ENCODE data around the gene CHERP. TPM values are rescaled to one million over a fixed set of nuclear protein-coding genes. Genes with fewer than 3 reads are reported as not detected.
"Not testable (repeated sequence)": the region's sequence is repeated elsewhere in the genome, so short reads cannot be mapped to it uniquely, and the experiment has no call there.

CHERP gene
- total RNA-seq, 2 donors from 2014 or later, result 54.9 to 117 TPM

DNA sequence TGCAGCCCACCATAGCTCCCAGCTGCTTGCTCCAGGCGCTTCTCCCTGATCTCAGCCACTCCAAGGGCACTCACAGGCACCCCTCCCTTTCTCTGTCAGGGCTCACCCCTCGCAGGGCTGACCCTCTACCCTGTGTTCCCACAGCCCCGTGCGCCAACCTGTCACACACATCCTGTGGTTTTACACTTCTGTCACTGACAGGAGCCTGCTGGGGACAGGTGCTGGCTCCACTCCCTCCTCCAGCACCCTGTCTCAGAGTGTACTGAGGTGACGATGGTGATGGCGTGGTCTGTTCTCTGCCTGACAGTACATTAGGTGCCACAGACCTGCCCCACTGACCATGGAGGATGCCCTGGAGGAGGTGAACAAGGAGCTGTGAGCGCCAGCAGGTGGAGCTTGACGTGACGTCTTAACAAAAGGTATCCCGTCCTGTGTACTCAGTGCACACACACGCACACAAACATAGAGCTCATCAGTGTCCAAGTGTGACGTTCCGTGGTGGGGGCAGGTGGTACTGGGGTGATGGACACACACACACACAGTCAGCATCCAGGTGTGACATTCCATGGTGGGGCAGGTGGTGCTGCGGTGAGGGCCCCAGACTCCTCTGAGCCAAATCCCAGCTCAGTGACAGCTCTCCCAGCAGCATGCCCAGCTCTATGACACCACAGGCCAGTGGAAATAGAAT, 25.2 kb downstream of the CHERP start:
- peak in 1 of 2 donors; percentile 24 for ATAC-seq
- peak overlapping the region; percentile 55 to 62 for H3K27ac Mint-ChIP-seq

GRCh38 chr19:16516381-16516780, 25.9 kb downstream of the CHERP start:
- Mint-ChIP-seq H3K36me3 (no peaks in the 10 kb centered on the region), H3K9me3 (no peaks in the 10 kb centered on the region), H3K27ac (no peak overlapping the region)
- no peak for ATAC-seq
- no peak for DNase-seq (ENCODE audit: low spot score in 2 of 2)

More for the DNA sequence above, 25.2 kb downstream of the CHERP start:
- no peaks in the 10 kb centered on the region for H3K9me3 Mint-ChIP-seq
- H3K36me3 Mint-ChIP-seq, result no peaks in the 10 kb centered on the region
- DNase-seq (ENCODE audit: low spot score in 2 of 2), result no peak

DNA sequence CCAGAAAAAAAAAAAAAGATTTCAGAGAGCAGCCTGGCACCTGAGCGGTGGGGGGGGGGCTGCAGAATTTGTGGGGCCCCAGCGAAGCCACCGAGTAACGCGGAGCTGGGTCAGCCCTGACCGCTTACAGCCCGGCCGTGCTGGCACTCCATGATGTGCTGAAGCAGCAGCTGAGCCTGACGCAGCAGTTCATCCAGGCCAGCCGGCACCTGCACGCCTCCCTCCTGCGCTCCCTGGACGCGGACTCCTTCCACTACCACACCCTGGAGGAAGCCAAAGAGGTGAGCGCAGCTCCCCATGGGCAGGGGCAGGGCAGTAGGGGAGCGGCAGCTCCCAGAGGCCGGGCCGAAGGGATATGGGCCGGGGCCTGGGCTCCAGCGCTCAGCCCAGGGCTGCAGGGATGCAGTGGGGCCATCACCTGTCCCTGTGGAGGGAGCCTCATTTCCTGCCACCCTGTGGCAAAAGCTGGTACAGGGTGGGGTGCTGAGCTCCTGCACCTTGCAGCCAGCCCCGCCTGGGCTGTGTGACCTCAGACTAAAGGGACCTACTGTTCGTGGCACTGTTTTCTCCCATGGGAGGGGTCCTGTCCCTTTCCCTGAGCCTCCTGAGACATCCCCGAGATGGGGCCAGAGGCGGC, 27.7 kb downstream of the CHERP start:
- DNase-seq (ENCODE audit: low spot score in 2 of 2), result no peak
- Mint-ChIP-seq H3K9me3 (no peaks in the 10 kb centered on the region), H3K27ac (peak overlapping the region in 1 of 2 donors; percentile 50), H3K36me3 (peaks cover under 1 to 1% of the 10 kb centered on the region in 2 donors)
- peak in 1 of 2 donors; percentile 27 for ATAC-seq

- not testable (repeated sequence) for ATAC-seq; DNase-seq (ENCODE audit: low spot score in 2 of 2); H3K36me3 Mint-ChIP-seq; H3K9me3 Mint-ChIP-seq; H3K27ac Mint-ChIP-seq
Observed at GRCh38 chr19:16512611-16513010, 29.6 kb downstream of the CHERP start.

DNA sequence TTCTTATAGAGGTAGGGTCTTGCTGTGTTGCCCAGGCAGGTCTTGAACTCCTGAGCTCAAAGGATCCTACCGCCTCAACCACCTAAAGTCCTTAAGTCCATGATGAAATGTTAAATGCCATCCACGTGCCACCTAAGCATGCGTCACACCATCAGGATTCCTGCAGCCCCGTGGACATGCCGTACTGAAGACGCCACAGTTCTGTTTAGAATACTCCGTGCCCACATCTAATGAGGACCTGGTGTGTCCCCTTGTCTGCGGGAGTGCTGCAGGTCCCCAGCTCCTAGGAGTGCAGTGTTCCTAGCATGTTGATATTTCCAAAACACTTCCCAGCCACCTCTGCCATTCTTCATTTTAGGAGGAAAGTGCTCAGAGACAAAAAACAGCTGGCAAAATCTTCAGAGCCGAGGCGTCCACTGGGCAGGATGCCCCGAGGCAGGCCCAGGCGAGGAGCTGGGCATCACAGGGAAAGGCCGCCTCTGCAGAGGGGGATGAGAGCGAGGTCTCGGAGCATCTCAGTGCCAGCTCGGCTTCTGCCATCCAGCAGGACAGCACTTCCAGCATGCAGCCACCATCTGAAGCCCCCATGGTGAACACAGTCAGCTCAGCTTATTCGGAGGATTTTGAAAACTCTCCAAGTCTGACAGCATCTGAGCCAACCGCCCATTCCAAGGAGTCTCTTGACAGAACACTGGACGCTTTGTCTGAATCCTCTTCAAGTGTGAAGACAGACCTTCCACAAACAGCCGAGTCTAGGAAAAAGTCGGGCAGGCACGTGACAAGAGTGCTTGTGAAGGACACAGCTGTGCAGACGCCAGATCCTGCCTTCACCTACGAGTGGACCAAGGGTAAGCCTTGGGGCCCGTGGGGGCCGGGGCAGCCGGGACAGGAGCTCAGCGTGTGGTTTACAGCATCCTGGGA, 32.8 kb downstream of the CHERP start:
- DNase-seq (ENCODE audit: low spot score in 2 of 2), result no peak
- Mint-ChIP-seq H3K36me3 (peaks cover 5% of the 10 kb centered on the region in 2 donors), H3K9me3 (no peaks in the 10 kb centered on the region), H3K27ac (no peak overlapping the region)
- ATAC-seq, result no peak

DNA sequence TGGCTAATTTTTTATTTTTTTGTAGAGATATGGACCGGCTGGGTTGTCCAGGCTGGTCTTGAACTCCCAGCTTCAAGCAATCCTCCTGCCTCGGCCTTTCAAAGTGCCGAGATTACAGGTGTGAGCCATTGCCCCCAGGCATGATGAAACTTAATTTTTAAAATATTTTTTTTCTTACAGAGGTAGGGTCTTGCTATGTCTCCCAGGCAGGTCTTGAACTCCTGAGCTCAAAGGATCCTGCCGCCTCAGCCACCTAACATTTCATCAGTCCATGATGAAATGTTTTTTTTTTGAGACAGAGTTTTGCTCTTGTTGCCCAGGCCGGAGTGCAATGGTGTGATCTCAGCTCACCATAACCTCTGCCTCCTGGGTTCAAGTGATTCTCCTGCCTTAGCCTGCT, 33.7 kb downstream of the CHERP start:
- no peak for DNase-seq (ENCODE audit: low spot score in 2 of 2)
- H3K27ac Mint-ChIP-seq, result no peak overlapping the region
- H3K36me3 Mint-ChIP-seq, result peaks cover 5% of the 10 kb centered on the region in 2 donors
- H3K9me3 Mint-ChIP-seq, result no peaks in the 10 kb centered on the region
- ATAC-seq, result no peak

DNA sequence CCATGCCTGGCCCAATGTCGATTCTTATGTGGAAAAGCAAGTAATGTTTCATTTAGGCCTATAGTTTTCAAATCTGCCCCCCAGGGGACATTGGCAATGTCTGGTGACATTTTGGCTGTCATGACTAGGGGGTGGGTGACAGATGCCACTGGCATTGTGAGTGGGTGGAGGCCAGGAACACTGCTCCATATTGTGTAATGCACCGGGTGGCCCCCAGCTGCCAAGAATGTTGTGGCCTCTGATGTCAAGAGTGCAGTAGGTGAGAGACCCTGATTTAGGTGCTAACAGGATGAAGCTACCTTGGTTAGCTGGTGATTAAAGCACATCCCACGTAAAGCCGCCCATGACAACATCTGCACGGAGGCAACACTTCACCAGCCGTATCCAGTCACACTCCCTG, 35.3 kb downstream of the CHERP start:
- DNase-seq (ENCODE audit: low spot score in 2 of 2) (no peak), ATAC-seq (no peak)
- Mint-ChIP-seq H3K27ac (no peak overlapping the region), H3K36me3 (peaks cover 5% of the 10 kb centered on the region in 2 donors), H3K9me3 (no peaks in the 10 kb centered on the region)

DNA sequence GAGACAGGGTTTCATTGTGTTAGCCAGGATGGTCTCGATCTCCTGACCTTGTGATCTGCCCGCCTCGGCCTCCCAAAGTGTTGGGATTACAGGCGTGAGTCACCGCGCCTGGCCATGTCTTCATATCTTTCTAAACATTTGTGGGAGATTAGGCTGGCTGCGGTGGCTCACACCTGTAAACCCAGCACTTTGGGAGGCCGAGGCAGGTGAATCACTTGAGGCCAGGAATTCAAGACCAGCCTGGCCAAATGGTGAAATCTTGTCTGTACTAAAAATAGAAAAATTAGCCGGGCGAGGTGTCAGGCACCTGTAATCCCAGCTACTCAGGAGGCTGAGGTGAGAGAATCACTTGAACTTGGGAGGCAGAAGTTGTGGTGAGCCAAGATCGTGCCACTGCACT, 36.1 kb downstream of the CHERP start:
- not testable (repeated sequence) for H3K27ac Mint-ChIP-seq; DNase-seq (ENCODE audit: low spot score in 2 of 2); H3K9me3 Mint-ChIP-seq; H3K36me3 Mint-ChIP-seq; ATAC-seq

GRCh38 chr19:16504271-16504670, 38.0 kb downstream of the CHERP start:
- peaks cover 2 to 6% of the 10 kb centered on the region in 2 donors for H3K36me3 Mint-ChIP-seq
- DNase-seq (ENCODE audit: low spot score in 2 of 2) (no peak), ATAC-seq (no peak)
- peak overlapping the region in 1 of 2 donors; percentile 60 for H3K27ac Mint-ChIP-seq
- H3K9me3 Mint-ChIP-seq, result no peaks in the 10 kb centered on the region

DNA sequence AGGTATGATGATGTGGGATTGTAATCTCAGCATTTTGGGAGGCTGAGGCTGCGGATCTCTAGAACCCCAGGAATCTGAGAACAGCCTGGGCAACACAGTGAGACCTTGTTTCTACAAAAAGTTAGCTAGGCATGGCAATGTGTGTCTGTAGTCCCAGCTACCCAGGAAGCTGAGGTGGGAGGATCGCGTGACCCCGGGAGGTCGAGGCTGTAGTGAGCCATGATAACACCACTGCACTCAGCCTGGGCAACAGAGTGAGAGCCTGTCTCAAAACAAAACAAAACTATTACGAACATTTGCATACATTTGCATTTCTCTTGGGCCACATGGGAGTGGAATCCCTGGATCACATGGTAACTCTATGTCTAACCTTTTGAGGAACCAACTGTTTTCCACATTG, 44.4 kb downstream of the CHERP start:
- no peak for ATAC-seq
- H3K9me3 Mint-ChIP-seq, result no peaks in the 10 kb centered on the region
- DNase-seq (ENCODE audit: low spot score in 2 of 2), result no peak
- peak overlapping the region in 1 of 2 donors; percentile 8 for H3K27ac Mint-ChIP-seq
- H3K36me3 Mint-ChIP-seq, result peaks cover 9 to 10% of the 10 kb centered on the region in 2 donors

DNA sequence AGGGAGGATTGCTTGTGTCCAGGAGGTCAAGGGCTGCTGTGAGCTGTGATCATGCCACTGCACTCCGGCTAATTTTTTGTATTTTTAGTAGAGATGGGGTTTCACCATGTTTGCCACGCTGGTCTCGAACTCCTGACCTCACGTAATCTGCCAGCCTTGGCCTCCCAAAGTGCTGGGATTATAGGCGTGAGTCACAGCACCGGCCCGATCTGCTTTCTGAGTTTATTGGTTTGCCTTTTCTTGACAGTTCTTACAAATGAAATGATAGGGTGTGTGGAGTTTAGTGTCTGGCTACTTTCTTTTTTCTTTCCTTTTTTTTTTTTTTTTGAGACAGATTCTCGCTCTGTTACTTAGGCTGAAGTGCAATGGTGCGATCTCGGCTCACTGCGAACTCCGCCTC, 45.2 kb downstream of the CHERP start:
- peak overlapping the region; percentile 8 to 82 for H3K27ac Mint-ChIP-seq
- ATAC-seq (no peak), DNase-seq (ENCODE audit: low spot score in 2 of 2) (no peak)
- H3K9me3 Mint-ChIP-seq, result no peaks in the 10 kb centered on the region
- H3K36me3 Mint-ChIP-seq, result peaks cover 9 to 10% of the 10 kb centered on the region in 2 donors

DNA sequence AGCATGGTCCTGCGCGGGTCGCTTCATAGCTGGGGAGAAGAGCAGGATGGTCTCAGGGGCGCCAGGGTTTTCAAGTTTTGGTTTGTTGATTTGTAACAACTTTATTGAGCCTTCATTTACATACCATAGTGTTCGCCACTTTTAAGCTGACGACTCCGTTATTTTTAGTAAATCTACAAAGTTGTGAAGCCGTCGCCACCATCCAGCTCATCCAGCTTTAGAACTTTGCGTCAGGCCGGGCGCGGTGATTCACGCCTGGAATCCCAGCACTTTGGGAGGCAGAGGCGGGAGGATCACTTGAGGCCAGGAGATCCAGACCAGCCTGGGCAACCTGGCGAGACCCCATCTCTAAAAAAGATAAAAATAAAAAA, 45.6 kb downstream of the CHERP start:
- DNase-seq (ENCODE audit: low spot score in 2 of 2), result no peak
- peaks cover 9 to 10% of the 10 kb centered on the region in 2 donors for H3K36me3 Mint-ChIP-seq
- H3K9me3 Mint-ChIP-seq, result no peaks in the 10 kb centered on the region
- ATAC-seq, result no peak
- peak overlapping the region; percentile 82 to 85 for H3K27ac Mint-ChIP-seq

DNA sequence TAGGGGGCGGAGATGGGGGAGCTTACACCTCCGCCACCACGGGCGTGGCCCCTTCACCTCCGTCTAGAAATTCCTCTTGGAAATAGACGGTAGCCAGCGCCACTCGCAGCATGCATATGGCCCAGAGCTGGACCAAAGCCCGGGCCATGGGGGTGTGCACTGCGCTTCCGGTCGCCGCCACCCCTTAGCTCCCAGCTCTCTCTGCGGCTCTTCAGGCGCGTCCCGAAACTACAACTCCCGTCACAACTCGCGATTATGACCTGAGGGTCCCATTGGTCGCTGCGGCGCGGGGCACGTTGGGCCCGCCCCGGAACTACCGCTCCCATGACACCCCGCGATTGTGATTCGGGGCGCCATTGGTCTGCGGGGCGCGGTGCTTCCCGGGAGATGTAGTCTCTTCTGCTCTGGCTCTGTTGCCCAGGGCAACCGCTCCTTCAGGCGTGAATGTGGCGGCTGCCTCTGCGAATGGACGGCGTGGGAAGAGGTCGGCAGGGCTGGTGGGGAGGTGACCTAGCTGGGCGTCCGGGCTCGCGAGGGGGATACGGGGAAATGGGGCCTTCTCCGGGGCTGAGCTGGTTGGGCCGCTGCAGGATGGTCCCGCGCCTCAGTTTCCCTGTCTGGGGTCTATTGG, 46.1 kb downstream of the CHERP start, which contains the start of the genes C19orf44 and CALR3:
Gene C19orf44, plus strand, starts transcription at position 413 of the 631 bp plus-strand sequence. CDS start 4,399 bp downstream, outside the sequence.
Gene CALR3, minus strand, starts transcription at position 186 of the 631 bp plus-strand sequence. Its CDS starts 38 bp downstream, at position 148.
- peaks cover 9% of the 10 kb centered on the region in 2 donors for H3K36me3 Mint-ChIP-seq
- ATAC-seq (peak; percentile 98 to 99), DNase-seq (ENCODE audit: low spot score in 2 of 2) (peak; percentile 96 to 99)
- no peaks in the 10 kb centered on the region for H3K9me3 Mint-ChIP-seq
- peak within 1 kb of the TSS; percentile 82 to 85 for H3K27ac Mint-ChIP-seq

GRCh38 chr19:16486476-16486875, 55.8 kb downstream of the CHERP start:
- H3K9me3 Mint-ChIP-seq; ATAC-seq; DNase-seq (ENCODE audit: low spot score in 2 of 2); H3K36me3 Mint-ChIP-seq; H3K27ac Mint-ChIP-seq: not testable (repeated sequence)

- H3K27ac Mint-ChIP-seq, result no peak overlapping the region
- ATAC-seq, result no peak
Observed at GRCh38 chr19:16482745-16483144, 59.5 kb downstream of the CHERP start.

GRCh38 chr19:16477311-16477710, 64.9 kb downstream of the CHERP start:
- Mint-ChIP-seq H3K27ac (no peak overlapping the region), H3K9me3 (no peaks in the 10 kb centered on the region), H3K36me3 (no peaks in the 10 kb centered on the region)
- DNase-seq (ENCODE audit: low spot score in 2 of 2) (no peak), ATAC-seq (no peak)

More at GRCh38 chr19:16482745-16483144, 59.5 kb downstream of the CHERP start:
- Mint-ChIP-seq H3K9me3 (no peaks in the 10 kb centered on the region), H3K36me3 (no peaks in the 10 kb centered on the region)
- no peak for DNase-seq (ENCODE audit: low spot score in 2 of 2)
